GM19467 (cell line): ENCODE data around the gene GPR101.
"Not testable (repeated sequence)": the region's sequence is repeated elsewhere in the genome, so short reads cannot be mapped to it uniquely, and the experiment has no call there.

Source experiments
- ATAC-seq: cut with Tn5 transposase; IDR thresholded peaks from one replicate; pipeline ENCODE4 v1.9.1; 2021; ENCODE audit warnings: mild to moderate bottlenecking, moderate library complexity; ENCODE audit not compliant: unreplicated experiment

Gene GPR101

GRCh38 chrX:137031039-137031438 lies 2.8 kb downstream of the GPR101 start:
- no peak for ATAC-seq

- no peak for ATAC-seq
Measured at GRCh38 chrX:137028699-137029098, 5.1 kb downstream of the GPR101 start.

DNA sequence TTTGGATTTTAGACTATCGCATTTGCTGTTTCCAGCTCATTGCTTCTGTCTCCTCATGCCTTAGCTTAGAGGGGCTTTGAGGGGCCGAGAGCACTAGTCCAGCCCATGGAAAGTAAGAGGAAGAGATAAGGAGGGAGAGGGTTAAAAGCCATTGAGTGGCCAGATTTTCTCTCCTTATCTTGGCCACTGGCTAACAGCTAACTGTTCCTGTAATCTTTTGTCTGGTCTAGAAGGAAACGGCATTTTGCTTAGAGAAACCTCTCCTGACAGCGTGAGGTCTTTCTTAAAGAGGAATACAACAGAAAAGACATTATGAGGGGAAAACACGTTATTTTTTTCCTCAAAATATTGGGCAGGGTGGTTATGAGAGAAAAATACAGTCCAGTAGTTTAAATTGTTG lies 7.9 kb downstream of the GPR101 start:
- no peak for ATAC-seq

GRCh38 chrX:137000236-137000635 lies 33.6 kb downstream of the GPR101 start:
- not testable (repeated sequence) for ATAC-seq

- ATAC-seq = no peak
Measured at GRCh38 chrX:136999024-136999423, 34.8 kb downstream of the GPR101 start.
